ENCODE measurements around the gene SHH.

SHH gene

DNA sequence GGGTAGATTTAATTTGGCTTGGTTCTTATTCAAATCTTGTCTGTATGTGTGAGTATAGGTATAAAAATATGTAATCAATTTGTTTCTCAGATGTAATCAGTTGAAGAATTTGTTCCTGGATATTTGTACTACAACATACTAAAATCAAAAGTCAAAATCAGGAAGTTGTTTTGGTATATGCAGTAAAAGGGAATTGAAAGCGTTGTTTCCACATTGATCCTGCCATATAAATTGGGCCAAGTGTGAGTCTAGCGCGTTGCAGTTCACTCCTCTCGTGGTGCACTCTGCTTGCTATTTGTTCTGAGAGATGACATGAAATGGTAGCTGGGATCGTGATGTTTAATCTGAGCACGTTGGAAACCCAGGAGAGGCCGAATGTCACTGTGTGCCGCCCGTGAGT is 55.9 kb downstream of the SHH start:
- Histone ChIP-seq H2BK120ac (ENCODE audit: low read depth, low read length) (no peak overlapping the region), H3K9ac (ENCODE audit: low read length) (no peak overlapping the region), H3K27ac (ENCODE audit: low read depth, low read length) (no peak overlapping the region), H3K4me2 (ENCODE audit: low read length) (no peak overlapping the region), H2BK15ac (replicated peaks; ENCODE audit: low read depth) (no peak overlapping the region), H2AK5ac (ENCODE audit: low read length) (no peak overlapping the region), H3K36me3 (ENCODE audit: control insufficient read depth, insufficient read depth, low read length) (no peaks in the 10 kb centered on the region), H3K27me3 (ENCODE audit: insufficient read depth, low read length, poor library complexity) (no peaks in the 10 kb centered on the region), H3K23ac (ENCODE audit: low read length) (no peak overlapping the region), H3K4me3 (ENCODE audit: low read length) (no peak overlapping the region), H4K8ac (ENCODE audit: low read depth, low read length) (no peak overlapping the region), H3K79me1 (ENCODE audit: low read length) (peaks cover 30% of the 10 kb centered on the region), H3K4me1 (ENCODE audit: control insufficient read depth, low read depth, low read length) (peaks cover 11% of the 10 kb centered on the region), H3K18ac (ENCODE audit: low read length) (no peak overlapping the region), H2BK5ac (ENCODE audit: low read length) (no peak overlapping the region), H3K79me2 (ENCODE audit: control insufficient read depth, insufficient read depth, low read length) (peaks cover 27% of the 10 kb centered on the region), H4K5ac (ENCODE audit: low read length) (no peak overlapping the region), H3K4ac (ENCODE audit: low read depth, low read length) (no peak overlapping the region), H3K56ac (ENCODE audit: low read length) (no peak overlapping the region)
- WGBS (ENCODE audit: extremely low coverage, insufficient coverage, low lambda C conversion rate) = no CpG with 5 or more reads among the region's 9 CpGs
- DNase-seq = no peak

DNA sequence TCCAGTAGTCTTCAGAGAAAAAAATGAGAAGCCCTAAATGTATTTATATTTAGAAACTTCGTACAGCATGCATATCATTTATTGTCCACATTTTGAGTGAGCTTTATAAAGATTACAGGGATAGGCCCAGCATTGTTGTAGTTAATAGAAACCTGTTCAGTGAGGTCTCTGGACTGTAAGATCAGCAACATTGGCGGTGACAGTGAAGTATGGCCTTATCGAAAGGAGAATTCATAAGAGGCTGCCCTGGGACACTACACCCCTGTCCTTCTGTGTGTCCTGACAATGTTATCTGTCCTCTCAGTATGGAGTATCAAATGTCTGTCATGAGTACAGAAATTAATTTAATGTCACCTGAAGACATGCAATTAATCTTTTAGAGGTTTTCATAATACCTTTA is 57.2 kb downstream of the SHH start:
- Histone ChIP-seq H3K4me3 (ENCODE audit: low read length) (no peak overlapping the region), H2BK5ac (ENCODE audit: low read length) (no peak overlapping the region), H3K27ac (ENCODE audit: low read depth, low read length) (no peak overlapping the region), H3K56ac (ENCODE audit: low read length) (no peak overlapping the region), H3K9ac (ENCODE audit: low read length) (no peak overlapping the region), H3K4ac (ENCODE audit: low read depth, low read length) (no peak overlapping the region), H2BK15ac (replicated peaks; ENCODE audit: low read depth) (no peak overlapping the region), H3K23ac (ENCODE audit: low read length) (no peak overlapping the region), H3K79me2 (ENCODE audit: control insufficient read depth, insufficient read depth, low read length) (peaks cover 25% of the 10 kb centered on the region), H4K5ac (ENCODE audit: low read length) (no peak overlapping the region), H3K4me2 (ENCODE audit: low read length) (no peak overlapping the region), H3K18ac (ENCODE audit: low read length) (no peak overlapping the region), H4K8ac (ENCODE audit: low read depth, low read length) (no peak overlapping the region), H3K79me1 (ENCODE audit: low read length) (peaks cover 28% of the 10 kb centered on the region), H3K27me3 (ENCODE audit: insufficient read depth, low read length, poor library complexity) (no peaks in the 10 kb centered on the region), H3K4me1 (ENCODE audit: control insufficient read depth, low read depth, low read length) (peaks cover 11% of the 10 kb centered on the region), H3K36me3 (ENCODE audit: control insufficient read depth, insufficient read depth, low read length) (no peaks in the 10 kb centered on the region), H2AK5ac (ENCODE audit: low read length) (no peak overlapping the region), H2BK120ac (ENCODE audit: low read depth, low read length) (no peak overlapping the region)
- no peak for DNase-seq
- WGBS (ENCODE audit: extremely low coverage, insufficient coverage, low lambda C conversion rate) = no CpG with 5 or more reads among the region's 3 CpGs

DNA sequence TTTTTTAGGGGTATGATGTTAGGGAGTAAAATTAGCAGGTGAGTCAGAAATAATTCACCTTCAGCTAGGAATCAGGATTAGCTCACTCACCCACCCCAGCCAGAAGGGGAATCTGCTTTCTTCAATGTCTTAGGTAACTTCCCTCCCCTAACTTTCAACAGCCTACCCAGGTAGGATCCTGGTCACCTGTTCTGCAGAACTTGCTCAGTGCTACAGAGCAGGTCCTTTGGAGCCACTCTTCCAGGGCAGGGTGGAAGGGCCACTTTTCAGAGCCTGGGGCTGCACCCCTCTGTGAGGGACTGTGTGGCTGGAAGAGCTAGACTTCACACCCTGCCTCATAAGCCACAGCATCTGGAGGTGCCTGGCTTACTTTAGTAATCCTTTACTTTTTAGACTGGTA is 58.1 kb downstream of the SHH start:
- DNase-seq = no peak
- H3K79me1 ChIP-seq (ENCODE audit: low read length) = peaks cover 28% of the 10 kb centered on the region

DNA sequence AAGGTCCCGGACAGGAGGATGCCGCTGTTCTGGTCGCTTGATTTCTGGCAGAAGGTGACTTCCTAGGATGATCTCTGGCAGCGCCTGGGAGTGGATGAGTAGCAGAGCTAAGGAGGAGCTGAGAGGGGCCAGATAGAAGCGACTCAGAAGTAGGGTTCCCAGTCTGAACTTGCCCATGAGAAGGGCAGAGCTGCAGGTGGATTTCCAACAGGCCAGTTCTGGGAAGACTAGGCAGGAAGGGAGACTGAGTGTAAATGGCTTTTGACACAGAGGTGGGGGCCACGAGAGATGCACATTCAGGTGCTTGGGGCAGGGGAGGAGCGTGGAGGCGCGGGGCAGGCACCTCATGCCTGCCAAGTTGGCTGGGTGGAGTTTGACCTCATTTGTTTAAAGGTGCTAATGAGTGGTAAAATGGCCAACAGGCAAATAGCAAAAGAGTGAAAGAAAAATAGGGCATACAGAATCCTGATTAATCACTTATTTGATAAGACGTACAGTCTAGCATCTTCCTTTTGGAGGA is 58.8 kb downstream of the SHH start:
- no peak overlapping the region for H3K27ac ChIP-seq (ENCODE audit: low read depth, low read length)
- no peak overlapping the region for H3K4ac ChIP-seq (ENCODE audit: low read depth, low read length)
- H2BK5ac ChIP-seq (ENCODE audit: low read length) = no peak overlapping the region
- peaks cover 30% of the 10 kb centered on the region for H3K79me1 ChIP-seq (ENCODE audit: low read length)
- H3K9ac ChIP-seq (ENCODE audit: low read length) = no peak overlapping the region
- no peak overlapping the region for H2BK120ac ChIP-seq (ENCODE audit: low read depth, low read length)
- H3K79me2 ChIP-seq (ENCODE audit: control insufficient read depth, insufficient read depth, low read length) = peaks cover 31% of the 10 kb centered on the region
- no peak for DNase-seq
- H2AK5ac ChIP-seq (ENCODE audit: low read length) = no peak overlapping the region
- no peak overlapping the region for H3K4me3 ChIP-seq (ENCODE audit: low read length)
- H3K4me1 ChIP-seq (ENCODE audit: control insufficient read depth, low read depth, low read length) = peaks cover 11% of the 10 kb centered on the region
- H4K8ac ChIP-seq (ENCODE audit: low read depth, low read length) = no peak overlapping the region
- no CpG with 5 or more reads among the region's 10 CpGs for WGBS (ENCODE audit: extremely low coverage, insufficient coverage, low lambda C conversion rate)
- H3K4me2 ChIP-seq (ENCODE audit: low read length) = no peak overlapping the region
- no peak overlapping the region for H4K5ac ChIP-seq (ENCODE audit: low read length)
- no peak overlapping the region for H3K56ac ChIP-seq (ENCODE audit: low read length)
- no peak overlapping the region for H3K23ac ChIP-seq (ENCODE audit: low read length)
- H3K27me3 ChIP-seq (ENCODE audit: insufficient read depth, low read length, poor library complexity) = no peaks in the 10 kb centered on the region
- no peaks in the 10 kb centered on the region for H3K36me3 ChIP-seq (ENCODE audit: control insufficient read depth, insufficient read depth, low read length)
- no peak overlapping the region for H3K18ac ChIP-seq (ENCODE audit: low read length)
- no peak overlapping the region for H2BK15ac ChIP-seq (replicated peaks; ENCODE audit: low read depth)

More for the DNA sequence above, 58.1 kb downstream of the SHH start:
- no peak overlapping the region for H3K56ac ChIP-seq (ENCODE audit: low read length)
- H3K18ac ChIP-seq (ENCODE audit: low read length) = no peak overlapping the region
- no peaks in the 10 kb centered on the region for H3K36me3 ChIP-seq (ENCODE audit: control insufficient read depth, insufficient read depth, low read length)
- H2BK15ac ChIP-seq (replicated peaks; ENCODE audit: low read depth) = no peak overlapping the region
- no peak overlapping the region for H2AK5ac ChIP-seq (ENCODE audit: low read length)
- H2BK120ac ChIP-seq (ENCODE audit: low read depth, low read length) = no peak overlapping the region
- H3K4me3 ChIP-seq (ENCODE audit: low read length) = no peak overlapping the region
- no peak overlapping the region for H2BK5ac ChIP-seq (ENCODE audit: low read length)
- H4K5ac ChIP-seq (ENCODE audit: low read length) = no peak overlapping the region
- no peaks in the 10 kb centered on the region for H3K27me3 ChIP-seq (ENCODE audit: insufficient read depth, low read length, poor library complexity)
- H3K79me2 ChIP-seq (ENCODE audit: control insufficient read depth, insufficient read depth, low read length) = peaks cover 25% of the 10 kb centered on the region
- H3K4ac ChIP-seq (ENCODE audit: low read depth, low read length) = no peak overlapping the region
- no peak overlapping the region for H4K8ac ChIP-seq (ENCODE audit: low read depth, low read length)
- no peak overlapping the region for H3K23ac ChIP-seq (ENCODE audit: low read length)
- no peak overlapping the region for H3K9ac ChIP-seq (ENCODE audit: low read length)
- H3K4me2 ChIP-seq (ENCODE audit: low read length) = no peak overlapping the region
- H3K27ac ChIP-seq (ENCODE audit: low read depth, low read length) = no peak overlapping the region
- peaks cover 11% of the 10 kb centered on the region for H3K4me1 ChIP-seq (ENCODE audit: control insufficient read depth, low read depth, low read length)

DNA sequence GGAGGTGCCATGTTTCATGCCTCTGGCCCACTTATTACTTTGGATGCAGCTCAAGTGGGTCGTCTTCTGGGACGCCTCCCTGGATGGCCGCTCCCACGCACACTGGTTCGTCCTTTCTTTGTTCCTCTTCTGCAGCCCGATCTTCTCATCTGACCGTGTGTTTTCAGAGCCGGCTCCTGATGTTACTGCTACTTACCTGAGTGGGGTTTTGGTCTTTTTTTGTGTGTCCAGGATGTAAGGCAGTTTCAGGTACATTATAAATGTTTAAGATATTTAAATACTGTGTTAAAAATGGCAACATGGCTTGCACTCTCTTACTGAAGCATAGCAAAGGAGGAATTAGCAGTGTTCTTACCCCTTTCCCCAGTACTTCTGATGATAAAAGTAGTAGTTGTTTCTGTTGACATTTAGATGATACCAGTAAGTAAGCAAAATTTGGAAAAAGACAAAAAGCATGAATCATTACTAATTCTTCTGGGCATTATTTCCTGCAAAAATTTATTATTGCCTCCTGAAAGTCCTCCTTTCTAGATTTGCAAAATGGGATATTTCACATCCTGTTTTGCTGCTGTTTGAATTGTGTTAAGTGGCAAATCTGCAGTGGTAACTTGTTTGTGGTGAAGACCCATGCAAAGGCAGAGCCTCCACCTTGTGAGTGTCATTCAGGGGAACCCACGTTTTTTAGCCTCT is 59.4 kb downstream of the SHH start:
- Histone ChIP-seq H3K23ac (ENCODE audit: low read length) (no peak overlapping the region), H3K4me1 (ENCODE audit: control insufficient read depth, low read depth, low read length) (peaks cover 11% of the 10 kb centered on the region), H2AK5ac (ENCODE audit: low read length) (no peak overlapping the region), H3K27ac (ENCODE audit: low read depth, low read length) (no peak overlapping the region), H2BK5ac (ENCODE audit: low read length) (no peak overlapping the region), H3K27me3 (ENCODE audit: insufficient read depth, low read length, poor library complexity) (no peaks in the 10 kb centered on the region), H2BK15ac (replicated peaks; ENCODE audit: low read depth) (no peak overlapping the region), H3K9ac (ENCODE audit: low read length) (no peak overlapping the region), H3K79me1 (ENCODE audit: low read length) (peaks cover 30% of the 10 kb centered on the region), H3K36me3 (ENCODE audit: control insufficient read depth, insufficient read depth, low read length) (no peaks in the 10 kb centered on the region), H3K4me2 (ENCODE audit: low read length) (no peak overlapping the region), H4K5ac (ENCODE audit: low read length) (no peak overlapping the region), H3K79me2 (ENCODE audit: control insufficient read depth, insufficient read depth, low read length) (peaks cover 32% of the 10 kb centered on the region), H3K56ac (ENCODE audit: low read length) (no peak overlapping the region), H3K4ac (ENCODE audit: low read depth, low read length) (no peak overlapping the region), H3K18ac (ENCODE audit: low read length) (no peak overlapping the region), H3K4me3 (ENCODE audit: low read length) (no peak overlapping the region), H4K8ac (ENCODE audit: low read depth, low read length) (no peak overlapping the region), H2BK120ac (ENCODE audit: low read depth, low read length) (no peak overlapping the region)
- DNase-seq = no peak
- no CpG with 5 or more reads among the region's 9 CpGs for WGBS (ENCODE audit: extremely low coverage, insufficient coverage, low lambda C conversion rate)

DNA sequence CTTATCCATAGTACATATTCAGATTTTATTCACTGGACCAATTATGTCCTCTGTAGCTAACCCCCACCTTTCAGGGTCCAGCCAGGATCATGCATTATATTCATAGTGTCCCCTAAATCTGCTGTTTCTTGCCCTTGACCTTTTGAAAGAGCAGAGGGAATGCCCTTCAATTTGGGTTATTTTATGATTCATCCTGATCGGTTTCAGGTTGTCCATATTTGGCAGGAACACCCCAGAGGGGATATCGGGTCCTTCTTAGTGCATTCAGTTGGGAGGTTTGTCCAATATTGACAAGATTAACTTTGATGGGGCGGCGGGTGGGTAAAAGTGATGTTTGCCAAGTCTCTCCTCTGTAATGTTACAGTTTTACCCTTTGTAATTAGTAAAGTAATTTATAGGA is 60.9 kb downstream of the SHH start:
- no peak overlapping the region for H3K4me3 ChIP-seq (ENCODE audit: low read length)
- no peak overlapping the region for H2BK120ac ChIP-seq (ENCODE audit: low read depth, low read length)
- no peak overlapping the region for H3K23ac ChIP-seq (ENCODE audit: low read length)
- H3K56ac ChIP-seq (ENCODE audit: low read length) = no peak overlapping the region
- no peaks in the 10 kb centered on the region for H3K27me3 ChIP-seq (ENCODE audit: insufficient read depth, low read length, poor library complexity)
- no peak overlapping the region for H3K9ac ChIP-seq (ENCODE audit: low read length)
- DNase-seq = no peak
- H2BK5ac ChIP-seq (ENCODE audit: low read length) = no peak overlapping the region
- H3K36me3 ChIP-seq (ENCODE audit: control insufficient read depth, insufficient read depth, low read length) = no peaks in the 10 kb centered on the region
- no peak overlapping the region for H3K27ac ChIP-seq (ENCODE audit: low read depth, low read length)
- no peak overlapping the region for H2BK15ac ChIP-seq (replicated peaks; ENCODE audit: low read depth)
- no peak overlapping the region for H3K18ac ChIP-seq (ENCODE audit: low read length)
- peaks cover 11% of the 10 kb centered on the region for H3K4me1 ChIP-seq (ENCODE audit: control insufficient read depth, low read depth, low read length)
- peaks cover 33% of the 10 kb centered on the region for H3K79me2 ChIP-seq (ENCODE audit: control insufficient read depth, insufficient read depth, low read length)
- no peak overlapping the region for H3K4me2 ChIP-seq (ENCODE audit: low read length)
- no peak overlapping the region for H4K5ac ChIP-seq (ENCODE audit: low read length)
- H4K8ac ChIP-seq (ENCODE audit: low read depth, low read length) = no peak overlapping the region
- H2AK5ac ChIP-seq (ENCODE audit: low read length) = no peak overlapping the region
- H3K79me1 ChIP-seq (ENCODE audit: low read length) = peaks cover 28% of the 10 kb centered on the region
- no peak overlapping the region for H3K4ac ChIP-seq (ENCODE audit: low read depth, low read length)
- WGBS (ENCODE audit: extremely low coverage, insufficient coverage, low lambda C conversion rate) = no CpG with 5 or more reads among the region's 4 CpGs

Data from mesendoderm (in vitro differentiated cells).